HCT116 (cell line): ENCODE measurements around the gene OR6C76. TPM values are rescaled to one million over a fixed set of nuclear protein-coding genes. Genes with fewer than 3 reads are reported as not detected.
"Not testable (repeated sequence)": the region's sequence is repeated elsewhere in the genome, so short reads cannot be mapped to it uniquely, and the experiment has no call there.

ENCODE experiments used
- ATAC-seq: fragments of 200-7000 bp; cut with Tn5 transposase; 2 replicates; pipeline ENCODE4 v1.9.1; 2020; ENCODE audit warnings: mild to moderate bottlenecking, moderate library complexity
- BruUV-seq: library from RNA; stranded (reverse); fragments of 400-500 nt; replicated peaks from 2 replicates; lab custom pipeline; 2021; lab: Mats Ljungman, UMichigan
- CTCF ChIA-PET: fragments of 300-600 bp; sonication (Branson Sonifier 250); formaldehyde crosslinking; loops from one replicate; lab custom pipeline; 2021; ENCODE audit warnings: antibody characterized with exemption; lab: Charles Lee
- POLR2A ChIA-PET: fragments of 300-600, 350-600 bp; sonication (Branson Sonifier 250); formaldehyde crosslinking; loops from one replicate; lab custom pipeline; 2021; ENCODE audit warnings: antibody characterized with exemption; lab: Charles Lee
- RAD21 ChIA-PET, 2 experiments: fragments of 300-600 bp; sonication (Branson Sonifier 250); formaldehyde crosslinking; loops; one replicate each; lab custom pipeline; 2023; ENCODE audit warnings: low total read pairs in 2 of 2; ENCODE audit not compliant: uncharacterized antibody in 2 of 2, unreplicated experiment in 2 of 2, low non-redundant PET in 1 of 2; lab: Charles Lee
- DNase-seq: peaks from one replicate; pipeline ENCODE4 v3.0.0-alpha.2; 2010; ENCODE audit warnings: low read depth, low spot score
- H2AFZ ChIP-seq: fragments of 200-600 bp; shearing (Covaris generic), sonication (generic); 2 replicates; pipeline ENCODE4 v1.6.1; 2017; ENCODE audit warnings: low read depth, mixed run types, mixed read lengths, antibody characterized with exemption, low read length; ENCODE audit not compliant: poor library complexity, severe bottlenecking
- H3K27ac ChIP-seq: 2 replicates; pipeline ENCODE4 v1.5.1; 2012; ENCODE audit warnings: low read depth, low read length
- H3K27me3 ChIP-seq: fragments of 200-600 bp; sonication (generic); 2 replicates; pipeline ENCODE4 v1.6.1; 2016; ENCODE audit warnings: mixed run types, low read length, mixed read lengths; ENCODE audit not compliant: insufficient read depth
- H3K36me3 ChIP-seq, 2 experiments: fragments of 200-500 bp in 1 of 2; fragments of 200-600 bp in 1 of 2; sonication (Bioruptor generic) in 1 of 2; sonication (generic) in 1 of 2; 2 replicates each; pipeline versions ENCODE4 v1.5.1 to v1.6.1; 2014 to 2016; ENCODE audit warnings: low read length in 2 of 2, inconsistent platforms in 1 of 2, mixed read lengths in 1 of 2, mixed run types in 1 of 2; ENCODE audit not compliant: insufficient read depth in 2 of 2, control insufficient read depth in 1 of 2
- H3K4me1 ChIP-seq, 2 experiments: fragments of 200-600 bp in 1 of 2; sonication (generic) in 1 of 2; 2 replicates each; pipeline versions ENCODE4 v1.5.1 to v1.6.1; 2012 to 2017; ENCODE audit warnings: low read length in 2 of 2, inconsistent platforms in 1 of 2, mild to moderate bottlenecking in 1 of 2, mixed read lengths in 1 of 2, mixed run types in 1 of 2, moderate library complexity in 1 of 2; ENCODE audit not compliant: insufficient read depth in 2 of 2, control insufficient read depth in 1 of 2
- H3K4me2 ChIP-seq: fragments of 200-600 bp; sonication (generic); 2 replicates; pipeline ENCODE4 v1.6.1; 2017; ENCODE audit warnings: mixed run types, low read length, mixed read lengths
- H3K4me3 ChIP-seq, 2 experiments: fragments of 200-600 bp in 1 of 2; sonication (generic) in 1 of 2; replicated peaks in 1 of 2; 2 replicates each; pipeline ENCODE4 v1.5.1; 2011 to 2016; ENCODE audit warnings: low read length in 2 of 2, control low read depth in 1 of 2, low read depth in 1 of 2, mild to moderate bottlenecking in 1 of 2, mixed read lengths in 1 of 2, mixed run types in 1 of 2
- H3K79me2 ChIP-seq: fragments of 200-600 bp; sonication (generic); 2 replicates; pipeline ENCODE4 v1.6.1; 2017; ENCODE audit warnings: mild to moderate bottlenecking, mixed run types, low read length, moderate library complexity, mixed read lengths; ENCODE audit not compliant: insufficient read depth
- H3K9ac ChIP-seq: fragments of 200-600 bp; sonication (generic); 2 replicates; pipeline ENCODE4 v1.6.1; 2016; ENCODE audit warnings: low read length, mixed read lengths
- H3K9me2 ChIP-seq: fragments of 200-600 bp; sonication (generic), shearing (Covaris generic); 2 replicates; pipeline ENCODE4 v1.6.1; 2017; ENCODE audit warnings: mixed run types, mild to moderate bottlenecking, moderate library complexity; ENCODE audit not compliant: insufficient read depth
- H3K9me3 ChIP-seq, 2 experiments: fragments of 200-500 bp in 1 of 2; fragments of 200-600 bp in 1 of 2; sonication (Bioruptor generic) in 1 of 2; sonication (generic) in 1 of 2; 2 replicates each; pipeline ENCODE4 v1.6.1; 2014 to 2017; ENCODE audit warnings: low read length in 2 of 2, mixed read lengths in 2 of 2, inconsistent platforms in 1 of 2, low read depth in 1 of 2, mild to moderate bottlenecking in 1 of 2, mixed run types in 1 of 2, moderate library complexity in 1 of 2; ENCODE audit not compliant: control insufficient read depth in 1 of 2, insufficient read depth in 1 of 2
- H4K20me1 ChIP-seq: fragments of 200-600 bp; sonication (generic), shearing (Covaris generic); 2 replicates; pipeline ENCODE4 v1.6.1; 2017; ENCODE audit warnings: mixed run types, mild to moderate bottlenecking, moderate library complexity; ENCODE audit not compliant: insufficient read depth
- ATF3 ChIP-seq: IDR thresholded peaks from 2 replicates; pipeline ENCODE4 v1.6.1; 2012
- CBX3 ChIP-seq: IDR thresholded peaks from 2 replicates; pipeline ENCODE4 v1.6.1; 2012; ENCODE audit warnings: low read depth
- CEBPB ChIP-seq: IDR thresholded peaks from 2 replicates; pipeline ENCODE4 v1.6.1; 2012; ENCODE audit warnings: low read depth
- EZH2 ChIP-seq: fragments of 200-600 bp; sonication (generic); IDR thresholded peaks from 2 replicates; pipeline ENCODE4 v1.6.1; 2017; ENCODE audit warnings: antibody characterized with exemption, mixed run types
- EZH2phosphoT487 ChIP-seq: fragments of 200-600 bp; IDR thresholded peaks from 2 replicates; pipeline ENCODE4 v1.6.1; 2018; ENCODE audit warnings: antibody characterized with exemption, borderline replicate concordance
- FOSL1 ChIP-seq: IDR thresholded peaks from 2 replicates; pipeline ENCODE4 v1.6.1; 2012; ENCODE audit warnings: low read depth
- JUND ChIP-seq: IDR thresholded peaks from 2 replicates; pipeline ENCODE4 v1.6.1; 2012
- MAX ChIP-seq: IDR thresholded peaks from 2 replicates; pipeline ENCODE4 v1.6.1; 2012
- POLR2A ChIP-seq: IDR thresholded peaks from 2 replicates; pipeline ENCODE4 v1.7.0; 2011; ENCODE audit warnings: borderline replicate concordance; ENCODE audit not compliant: insufficient read depth, insufficient read length; ENCODE audit errors: extremely low read depth
- POLR2AphosphoS5 ChIP-seq: IDR thresholded peaks from 2 replicates; pipeline ENCODE4 v1.6.1; 2011; ENCODE audit warnings: mild to moderate bottlenecking, low read depth, low read length, moderate library complexity
- RAD21 ChIP-seq: IDR thresholded peaks from 2 replicates; pipeline ENCODE4 v1.6.1; 2012; ENCODE audit warnings: low read depth, mild to moderate bottlenecking
- SIN3A ChIP-seq: IDR thresholded peaks from 2 replicates; pipeline ENCODE4 v1.6.1; 2012; ENCODE audit warnings: low read depth
- SRF ChIP-seq: IDR thresholded peaks from 2 replicates; pipeline ENCODE4 v1.6.1; 2012; ENCODE audit warnings: low read depth
- YY1 ChIP-seq: IDR thresholded peaks from 2 replicates; pipeline ENCODE4 v1.6.1; 2011; ENCODE audit warnings: low read length, low read depth, moderate library complexity, mild to moderate bottlenecking; ENCODE audit not compliant: insufficient replicate concordance; ENCODE audit errors: extremely low read depth
- ZBTB33 ChIP-seq: IDR thresholded peaks from 2 replicates; pipeline ENCODE4 v1.6.1; 2011; ENCODE audit warnings: mild to moderate bottlenecking, low read length, moderate library complexity; ENCODE audit not compliant: insufficient replicate concordance; ENCODE audit errors: extremely low read depth
- ZNF274 ChIP-seq: fragments of 200-500 bp; sonication (Bioruptor generic); IDR thresholded peaks from 2 replicates; pipeline ENCODE4 v1.6.1; 2014; ENCODE audit warnings: mild to moderate bottlenecking, low read depth, low read length, inconsistent platforms
- intact Hi-C: fragments of 100-400 bp; cut with micrococcal nuclease; formaldehyde crosslinking; loops from 2 replicates; pipeline ENCODE4 v1.10.0; 2022
- total RNA-seq: library from RNA; stranded (reverse); gene quantifications from one replicate; pipeline ENCODE4 v1.2.1, GENCODE V29; 2021; ENCODE audit not compliant: unreplicated experiment
- TF ChIP-seq, protein P1 (sequence below): IDR thresholded peaks from 2 replicates; pipeline ENCODE4 v1.6.1; 2012; ENCODE audit warnings: low read depth

OR6C76 gene
- total RNA-seq, 1 experiment from 2014 or later: not detected

- H2AFZ ChIP-seq, H3K79me2 ChIP-seq, CTCF ChIA-PET, H3K4me2 ChIP-seq, ATAC-seq: not testable (repeated sequence)
- peak; percentile 38; the same call in 1 of the 2 replicates for TF ChIP-seq CBX3
- TF ChIP-seq, all 23 proteins: peak for 1; not testable (repeated sequence) for 22
- H3K9me3 ChIP-seq, H3K27ac ChIP-seq, BruUV-seq, POLR2A ChIA-PET, H3K4me1 ChIP-seq, H3K9ac ChIP-seq, H3K36me3 ChIP-seq, DNase-seq, RAD21 ChIA-PET, H3K4me3 ChIP-seq, H4K20me1 ChIP-seq, intact Hi-C loops, H3K9me2 ChIP-seq: not testable (repeated sequence)
- peaks cover 15% of the 10 kb centered on the region; the same call in 1 of the 2 replicates for H3K27me3 ChIP-seq
Measured at GRCh38 chr12:55441233-55441632, 15.2 kb downstream of the OR6C76 start.

- no peaks in the 10 kb centered on the region for H3K9me3 ChIP-seq
- no peaks in the 10 kb centered on the region for H4K20me1 ChIP-seq
- TF ChIP-seq YY1: no peak
- no peak for TF ChIP-seq EZH2
- TF ChIP-seq RAD21: no peak
- TF ChIP-seq EZH2phosphoT487: no peak
- TF ChIP-seq CEBPB: no peak
- TF ChIP-seq SIN3A: no peak
- no peak for TF ChIP-seq MAX
- no peak for TF ChIP-seq ZBTB33
- no peak for TF ChIP-seq POLR2AphosphoS5
- TF ChIP-seq, protein P1, sequence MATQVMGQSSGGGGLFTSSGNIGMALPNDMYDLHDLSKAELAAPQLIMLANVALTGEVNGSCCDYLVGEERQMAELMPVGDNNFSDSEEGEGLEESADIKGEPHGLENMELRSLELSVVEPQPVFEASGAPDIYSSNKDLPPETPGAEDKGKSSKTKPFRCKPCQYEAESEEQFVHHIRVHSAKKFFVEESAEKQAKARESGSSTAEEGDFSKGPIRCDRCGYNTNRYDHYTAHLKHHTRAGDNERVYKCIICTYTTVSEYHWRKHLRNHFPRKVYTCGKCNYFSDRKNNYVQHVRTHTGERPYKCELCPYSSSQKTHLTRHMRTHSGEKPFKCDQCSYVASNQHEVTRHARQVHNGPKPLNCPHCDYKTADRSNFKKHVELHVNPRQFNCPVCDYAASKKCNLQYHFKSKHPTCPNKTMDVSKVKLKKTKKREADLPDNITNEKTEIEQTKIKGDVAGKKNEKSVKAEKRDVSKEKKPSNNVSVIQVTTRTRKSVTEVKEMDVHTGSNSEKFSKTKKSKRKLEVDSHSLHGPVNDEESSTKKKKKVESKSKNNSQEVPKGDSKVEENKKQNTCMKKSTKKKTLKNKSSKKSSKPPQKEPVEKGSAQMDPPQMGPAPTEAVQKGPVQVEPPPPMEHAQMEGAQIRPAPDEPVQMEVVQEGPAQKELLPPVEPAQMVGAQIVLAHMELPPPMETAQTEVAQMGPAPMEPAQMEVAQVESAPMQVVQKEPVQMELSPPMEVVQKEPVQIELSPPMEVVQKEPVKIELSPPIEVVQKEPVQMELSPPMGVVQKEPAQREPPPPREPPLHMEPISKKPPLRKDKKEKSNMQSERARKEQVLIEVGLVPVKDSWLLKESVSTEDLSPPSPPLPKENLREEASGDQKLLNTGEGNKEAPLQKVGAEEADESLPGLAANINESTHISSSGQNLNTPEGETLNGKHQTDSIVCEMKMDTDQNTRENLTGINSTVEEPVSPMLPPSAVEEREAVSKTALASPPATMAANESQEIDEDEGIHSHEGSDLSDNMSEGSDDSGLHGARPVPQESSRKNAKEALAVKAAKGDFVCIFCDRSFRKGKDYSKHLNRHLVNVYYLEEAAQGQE: no peak
- no peak for TF ChIP-seq JUND
- TF ChIP-seq POLR2A: no peak
- TF ChIP-seq ATF3: no peak
- TF ChIP-seq FOSL1: no peak
- TF ChIP-seq ZNF274: no peak
- TF ChIP-seq SRF: no peak
- RAD21 ChIA-PET: no interaction called here
- DNase-seq (no peak), ATAC-seq (no peak)
- BruUV-seq: no TSS peak
- no peak within 1 kb of the TSS for H3K27ac ChIP-seq
- H3K9me2 ChIP-seq: no peaks in the 10 kb centered on the region
- H3K9ac ChIP-seq: no peak within 1 kb of the TSS
- no peaks in the 10 kb centered on the region for H3K36me3 ChIP-seq
- no peaks in the 10 kb centered on the region for H3K4me1 ChIP-seq
- H3K79me2 ChIP-seq: no peaks in the 10 kb centered on the region
- H2AFZ ChIP-seq: no peak within 1 kb of the TSS
- POLR2A ChIA-PET: no interaction called here
- no peak within 1 kb of the TSS for H3K4me2 ChIP-seq
- CTCF ChIA-PET: no interaction called here
- H3K4me3 ChIP-seq: no peak within 1 kb of the TSS
- intact Hi-C loops: no loop called here
- peaks cover 15% of the 10 kb centered on the region; the same call in 1 of the 2 replicates for H3K27me3 ChIP-seq
Measured at GRCh38 chr12:55443776-55444175, 17.7 kb downstream of the OR6C76 start, which contains the start of gene OR6C2. Gene OR6C2, plus strand, starts transcription at chr12:55444076. Its CDS starts 8,138 bp downstream, at chr12:55452214.
